DND-41 (cell line): Measurements from ENCODE around the gene SERPINI1.

Experiments used
- EZH2 ChIP-seq: IDR thresholded peaks from 3 replicates; pipeline ENCODE4 v1.6.1; 2012; ENCODE audit warnings: borderline replicate concordance, low read depth, mild to moderate bottlenecking, moderate library complexity, low read length, inconsistent platforms; ENCODE audit not compliant: severe bottlenecking
- TF ChIP-seq, protein P1 (sequence below): IDR thresholded peaks from 2 replicates; pipeline ENCODE4 v1.5.1; 2012; ENCODE audit warnings: borderline replicate concordance, low read length, moderate library complexity, mild to moderate bottlenecking; ENCODE audit not compliant: poor library complexity, severe bottlenecking; ENCODE audit errors: extremely low read depth

DNA sequence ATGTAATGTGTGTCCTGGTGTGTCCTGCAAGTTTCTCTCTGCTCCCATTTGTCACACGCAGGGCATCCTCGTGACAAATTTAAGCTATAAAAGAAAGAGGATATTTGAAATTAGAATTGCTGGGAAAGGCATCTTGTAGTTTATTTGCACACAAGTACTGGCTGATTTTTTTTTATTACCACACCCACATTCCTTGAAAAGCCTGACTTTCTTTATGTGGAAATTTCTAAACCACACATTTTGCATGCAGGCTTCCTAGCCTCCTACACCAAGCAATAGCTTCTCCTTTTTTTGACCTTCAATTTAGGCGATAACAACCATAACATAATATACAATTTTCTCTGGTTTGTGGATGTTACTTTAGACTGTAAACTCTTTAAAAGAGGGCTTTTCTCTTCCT, 126.1 kb downstream of the SERPINI1 start:
- TF ChIP-seq, protein P1, sequence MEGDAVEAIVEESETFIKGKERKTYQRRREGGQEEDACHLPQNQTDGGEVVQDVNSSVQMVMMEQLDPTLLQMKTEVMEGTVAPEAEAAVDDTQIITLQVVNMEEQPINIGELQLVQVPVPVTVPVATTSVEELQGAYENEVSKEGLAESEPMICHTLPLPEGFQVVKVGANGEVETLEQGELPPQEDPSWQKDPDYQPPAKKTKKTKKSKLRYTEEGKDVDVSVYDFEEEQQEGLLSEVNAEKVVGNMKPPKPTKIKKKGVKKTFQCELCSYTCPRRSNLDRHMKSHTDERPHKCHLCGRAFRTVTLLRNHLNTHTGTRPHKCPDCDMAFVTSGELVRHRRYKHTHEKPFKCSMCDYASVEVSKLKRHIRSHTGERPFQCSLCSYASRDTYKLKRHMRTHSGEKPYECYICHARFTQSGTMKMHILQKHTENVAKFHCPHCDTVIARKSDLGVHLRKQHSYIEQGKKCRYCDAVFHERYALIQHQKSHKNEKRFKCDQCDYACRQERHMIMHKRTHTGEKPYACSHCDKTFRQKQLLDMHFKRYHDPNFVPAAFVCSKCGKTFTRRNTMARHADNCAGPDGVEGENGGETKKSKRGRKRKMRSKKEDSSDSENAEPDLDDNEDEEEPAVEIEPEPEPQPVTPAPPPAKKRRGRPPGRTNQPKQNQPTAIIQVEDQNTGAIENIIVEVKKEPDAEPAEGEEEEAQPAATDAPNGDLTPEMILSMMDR = no peak
- no peak for TF ChIP-seq EZH2
